ENCODE results near the gene SLC25A38.
"Not testable (repeated sequence)": the region's sequence is repeated elsewhere in the genome, so short reads cannot be mapped to it uniquely, and the experiment has no call there.

Gene SLC25A38

DNA sequence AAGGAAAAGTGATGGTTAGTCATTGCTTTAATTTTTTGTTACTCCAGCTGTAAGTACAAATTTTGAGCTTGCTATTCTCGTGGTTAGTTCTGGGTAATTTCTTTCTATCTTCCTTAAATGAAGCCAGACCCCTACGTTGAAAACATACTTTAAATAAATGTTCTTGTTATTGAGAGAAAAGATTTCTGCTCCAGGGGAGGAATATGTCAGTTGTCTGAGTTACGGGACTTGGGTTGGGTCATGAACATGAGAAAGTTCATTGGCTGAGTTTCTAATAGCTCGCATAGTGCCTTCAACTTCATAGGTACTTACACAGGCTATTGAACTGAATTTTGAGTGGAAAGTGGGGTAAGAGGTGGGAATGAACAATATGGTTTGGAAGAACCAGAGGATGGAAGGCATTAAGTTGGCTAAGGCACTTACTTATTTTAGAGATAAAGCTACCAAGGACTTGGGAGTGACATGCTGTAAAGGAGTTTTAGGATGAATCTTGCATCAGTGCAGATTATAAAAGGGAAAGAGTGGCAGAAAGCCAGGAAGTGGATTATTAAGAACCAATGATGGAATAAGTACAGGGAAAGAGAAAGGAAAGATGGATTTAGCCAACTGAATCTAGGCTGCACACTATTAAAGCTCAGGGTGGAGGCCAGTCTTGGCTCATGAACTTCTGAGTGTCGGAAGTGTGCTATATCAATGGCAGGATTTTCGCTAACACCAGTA is 24.8 kb downstream of the SLC25A38 start:
- DNase-seq (ENCODE audit: low read depth): peak; percentile 57

GRCh38 chr3:39408493-39409372 is 25.6 kb downstream of the SLC25A38 start:
- no peak for DNase-seq (ENCODE audit: low read depth)

GRCh38 chr3:39409514-39410136 is 26.5 kb downstream of the SLC25A38 start:
- DNase-seq (ENCODE audit: low read depth): no peak

DNA sequence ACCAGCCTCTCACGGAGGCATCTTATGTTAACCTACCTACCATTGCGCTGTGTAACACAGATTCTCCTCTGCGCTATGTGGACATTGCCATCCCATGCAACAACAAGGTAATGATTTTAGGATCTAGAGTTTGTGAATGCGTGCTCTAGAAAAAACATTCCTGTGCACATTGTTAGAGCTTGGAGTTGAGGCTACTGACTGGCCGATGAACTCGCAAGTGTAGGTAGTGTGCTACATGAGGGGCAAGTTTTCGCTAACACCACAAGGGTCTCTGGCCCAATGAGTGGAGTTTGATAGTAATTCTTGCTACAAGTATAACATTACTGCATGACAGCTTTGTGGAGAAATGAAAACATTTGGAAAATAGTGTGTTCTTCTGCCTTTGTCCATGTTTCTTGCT is 27.7 kb downstream of the SLC25A38 start:
- DNase-seq (ENCODE audit: low read depth): no peak

DNA sequence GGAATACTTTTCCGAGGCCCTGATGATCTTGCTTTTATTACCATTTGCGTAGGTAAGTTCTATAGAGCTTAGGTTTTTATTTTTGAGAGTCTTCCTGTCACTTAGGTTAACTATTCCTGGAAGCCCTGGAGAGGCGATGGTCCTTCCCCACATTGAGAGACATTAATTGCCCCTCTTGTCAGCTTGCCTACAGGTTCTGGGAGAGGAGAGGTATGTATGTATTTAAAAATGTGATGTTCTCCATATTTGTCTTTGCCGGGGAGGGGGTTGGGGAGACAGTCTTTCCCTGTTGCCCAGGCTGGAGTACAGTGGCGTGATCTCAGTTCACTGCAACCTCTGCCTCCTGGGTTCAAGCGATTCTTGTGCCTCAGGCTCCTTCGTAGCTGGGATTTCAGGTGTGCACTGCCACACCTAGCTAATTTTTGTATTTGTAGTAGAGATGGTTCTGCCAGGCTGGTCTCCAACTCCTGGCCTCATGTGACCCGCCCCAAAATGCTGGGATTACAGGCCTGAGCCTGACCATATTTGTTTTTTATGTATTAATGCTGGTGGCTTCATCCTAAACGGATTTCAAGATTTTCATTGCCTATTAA is 29.6 kb downstream of the SLC25A38 start:
- DNase-seq (ENCODE audit: low read depth): no peak

- peak; percentile 36 for DNase-seq (ENCODE audit: low read depth)
Observed at GRCh38 chr3:39413691-39414420, 30.7 kb downstream of the SLC25A38 start.

- no peak for DNase-seq (ENCODE audit: low read depth)
Observed at GRCh38 chr3:39414421-39414907, 31.3 kb downstream of the SLC25A38 start.

DNA sequence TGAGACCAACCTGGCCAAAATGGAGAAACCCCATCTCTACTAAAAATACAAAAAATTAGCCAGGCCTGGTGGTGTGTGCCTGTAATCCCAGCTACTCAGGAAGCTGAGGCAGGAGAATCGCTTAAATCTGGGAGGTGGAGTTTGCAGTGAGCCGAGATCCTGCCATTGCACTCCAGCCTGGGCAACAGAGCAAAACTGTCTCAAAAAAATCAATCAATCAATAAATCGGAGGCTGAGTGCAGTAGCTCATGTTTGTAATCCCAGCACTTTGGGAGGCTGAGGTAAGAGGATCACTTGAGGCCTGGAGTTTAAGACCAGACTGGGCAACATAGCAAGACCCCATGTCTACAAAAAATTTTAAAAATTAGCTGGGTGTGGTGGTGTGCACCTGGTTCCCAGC is 32.1 kb downstream of the SLC25A38 start:
- DNase-seq (ENCODE audit: low read depth): not testable (repeated sequence)

DNA sequence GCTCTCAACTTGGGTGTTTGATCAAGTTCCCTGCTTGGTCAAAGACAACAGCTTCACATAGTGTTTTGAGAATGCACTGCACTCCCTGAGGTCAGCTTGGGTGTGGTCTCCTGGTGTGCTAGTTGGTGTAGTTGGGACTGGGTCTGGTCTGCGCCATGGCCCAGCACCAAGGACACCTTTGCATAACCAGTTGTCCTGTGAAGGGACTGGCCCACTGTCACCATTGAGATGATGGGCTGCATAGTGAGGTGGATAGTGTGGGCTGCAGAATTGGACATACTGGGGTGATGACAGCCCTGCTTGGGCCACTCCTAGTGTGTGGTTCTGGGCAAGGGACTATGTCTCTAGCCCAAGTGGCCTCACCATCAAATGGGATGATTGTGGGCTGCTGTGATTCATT is 32.8 kb downstream of the SLC25A38 start:
- no peak for DNase-seq (ENCODE audit: low read depth)

DNA sequence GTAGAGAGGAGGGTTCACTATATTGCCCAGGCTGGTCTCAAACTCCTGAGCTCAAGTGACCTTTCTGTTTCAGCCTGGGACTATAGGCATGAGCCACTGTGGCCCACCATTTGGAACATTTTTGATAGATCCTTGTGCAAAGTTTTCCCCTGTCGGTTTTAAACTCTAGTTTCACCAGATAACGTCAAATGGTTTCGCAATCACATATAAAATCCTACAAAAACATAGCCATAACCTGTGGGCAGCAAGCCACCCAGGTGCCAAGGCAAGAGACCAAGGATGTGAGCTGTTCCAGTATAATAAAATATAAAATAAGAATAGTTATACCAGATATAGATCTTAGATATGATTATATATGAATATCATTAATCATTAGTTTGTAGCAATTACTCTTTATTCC is 33.8 kb downstream of the SLC25A38 start:
- not testable (repeated sequence) for DNase-seq (ENCODE audit: low read depth)

GRCh38 chr3:39418556-39419225 is 35.5 kb downstream of the SLC25A38 start:
- DNase-seq (ENCODE audit: low read depth): not testable (repeated sequence)

DNA sequence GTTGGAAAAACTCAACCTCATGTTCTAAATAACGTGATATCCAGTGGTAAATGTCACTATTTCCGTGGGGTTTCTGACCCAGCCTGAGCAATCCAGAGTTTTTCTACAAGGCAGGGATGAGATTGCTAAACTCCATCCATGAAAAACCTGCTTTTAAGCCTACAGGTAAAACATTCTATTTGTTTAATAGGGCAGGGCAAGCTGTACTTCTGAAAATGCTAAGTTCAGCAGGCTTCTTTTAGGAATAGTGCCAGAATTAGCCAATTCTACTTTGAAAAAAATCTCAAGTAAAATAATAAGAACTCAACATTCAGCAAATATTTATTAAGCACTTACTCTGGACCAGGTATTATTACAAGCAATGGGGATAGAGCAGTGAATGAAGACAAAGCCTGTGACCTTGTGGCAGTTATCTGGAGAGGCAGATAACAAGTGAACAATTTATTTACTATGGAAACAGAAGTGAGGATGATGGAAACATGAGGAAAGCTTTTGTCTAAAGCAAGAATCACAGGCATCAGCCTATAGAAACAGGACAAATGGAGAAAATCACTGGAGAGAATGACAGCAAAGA is 36.7 kb downstream of the SLC25A38 start:
- no peak for DNase-seq (ENCODE audit: low read depth)

- DNase-seq (ENCODE audit: low read depth): no peak
Observed at GRCh38 chr3:39420543-39420942, 37.4 kb downstream of the SLC25A38 start.

GRCh38 chr3:39423436-39423970 is 40.3 kb downstream of the SLC25A38 start:
- no peak for DNase-seq (ENCODE audit: low read depth)

- no peak for DNase-seq (ENCODE audit: low read depth)
Observed at GRCh38 chr3:39426312-39426711, 43.1 kb downstream of the SLC25A38 start.

- peak; percentile 58 for DNase-seq (ENCODE audit: low read depth)
Observed at GRCh38 chr3:39427506-39427905, 44.3 kb downstream of the SLC25A38 start.

DNA sequence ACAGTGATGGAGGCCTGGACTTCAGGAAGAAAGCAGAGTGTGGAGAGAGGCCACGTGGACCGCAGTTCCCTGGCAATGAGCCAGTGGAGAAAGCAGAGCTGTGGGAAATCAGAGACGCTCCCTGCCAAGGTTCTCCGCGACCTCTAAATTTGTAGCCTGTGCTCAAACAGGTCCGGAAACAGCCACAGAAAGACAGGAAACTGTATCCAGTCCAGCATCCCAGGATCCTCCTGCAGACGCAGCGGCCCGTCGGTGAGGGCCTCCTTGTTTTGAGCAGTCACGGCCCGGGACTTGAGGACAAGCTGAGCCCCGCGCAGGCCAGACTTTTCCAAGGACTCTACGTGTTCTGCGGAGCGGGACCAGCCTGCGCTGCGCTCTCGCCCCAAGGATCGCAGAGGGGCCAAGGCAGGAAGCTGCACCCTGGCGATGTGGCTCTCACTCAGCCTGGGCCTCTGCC is 45.6 kb downstream of the SLC25A38 start:
- DNase-seq (ENCODE audit: low read depth): no peak

DNA sequence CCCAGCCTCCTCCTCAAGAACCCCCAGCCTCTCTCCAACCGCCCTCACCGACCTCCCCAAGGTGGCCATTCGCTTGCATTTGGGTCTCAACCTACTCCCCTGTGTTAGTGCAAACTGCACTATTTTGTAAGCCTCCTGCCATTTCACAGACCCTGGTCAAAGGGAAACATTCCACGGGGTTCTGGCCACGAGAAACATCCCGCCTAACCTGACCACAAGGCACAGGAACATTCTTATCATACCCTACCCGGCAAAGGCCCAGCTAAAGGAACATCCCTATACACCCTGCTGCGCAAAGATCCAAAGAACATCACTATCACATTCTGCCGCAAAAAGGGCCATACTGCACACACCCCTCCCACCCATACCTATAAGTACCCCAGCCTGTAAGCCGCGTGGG is 46.3 kb downstream of the SLC25A38 start:
- peak; percentile 59 for DNase-seq (ENCODE audit: low read depth)

GRCh38 chr3:39432342-39432741 is 49.2 kb downstream of the SLC25A38 start:
- no peak for DNase-seq (ENCODE audit: low read depth)

DNA sequence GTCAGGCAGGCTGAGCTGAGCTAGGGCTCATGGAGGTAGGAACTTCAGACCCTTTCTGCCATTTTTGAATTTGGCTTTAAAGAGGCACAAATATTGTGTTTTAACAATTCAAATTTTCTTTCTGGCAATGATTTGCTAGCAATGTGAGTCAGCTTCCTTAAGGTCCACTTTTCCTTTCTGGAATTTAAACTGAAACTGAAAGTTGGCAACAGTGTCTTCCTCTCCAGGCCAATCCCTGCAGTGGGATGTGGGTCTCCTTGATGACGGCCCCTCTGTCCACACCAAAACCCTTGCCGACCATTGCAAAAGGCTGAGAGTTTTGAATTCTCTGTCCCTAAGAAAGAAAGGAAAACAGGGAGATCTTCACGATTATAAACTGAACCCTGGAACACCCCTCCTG is 50.5 kb downstream of the SLC25A38 start:
- peak; percentile 27 for DNase-seq (ENCODE audit: low read depth)

Data from amniotic epithelial cell (primary cell).